Measurements from ENCODE around the gene ZIC2.
A peak's percentile ranks its signal among the peaks of the same experiment; 100 is the strongest.

ZIC2 gene

GRCh38 chr13:99956473-99957349, 24.9 kb upstream of the ZIC2 start:
- intact Hi-C loops (cut with DNase I; ENCODE audit: low total_unique reads): loop anchor here (5.0 to 10.0 kb wide), 2 partner anchors 36 to 718 kb away; partner anchors contain the start of gene TMTC4
- peaks cover 0 to 44% (median 31%) of the 10 kb centered on the region in 4 donors for H3K4me1 ChIP-seq
- no peak for TF ChIP-seq CTCF (IDR thresholded peaks at IDR 0.05)
- no peak overlapping the region for H3K27ac ChIP-seq
- no peaks in the 10 kb centered on the region for H3K36me3 ChIP-seq
- peaks cover 7 to 98% of the 10 kb centered on the region in 2 donors for H3K27me3 ChIP-seq
- no peak for DNase-seq
- H3K4me3 ChIP-seq: peak overlapping the region in 1 of 2 donors; percentile 27
- H3K9me3 ChIP-seq: no peaks in the 10 kb centered on the region

- no peak for DNase-seq
- no peaks in the 10 kb centered on the region for H3K36me3 ChIP-seq
- intact Hi-C loops (cut with DNase I; ENCODE audit: low total_unique reads): loop anchor here (5.0 to 10.0 kb wide), 2 partner anchors 34 to 716 kb away; partner anchors contain the start of gene TMTC4
- H3K9me3 ChIP-seq: no peaks in the 10 kb centered on the region
- H3K4me1 ChIP-seq: peaks cover 0 to 44% (median 31%) of the 10 kb centered on the region in 4 donors
- H3K27me3 ChIP-seq: peaks cover 7 to 98% of the 10 kb centered on the region in 2 donors
- TF ChIP-seq CTCF (IDR thresholded peaks at IDR 0.05): no peak
- no peak overlapping the region for H3K27ac ChIP-seq
- H3K4me3 ChIP-seq: no peak overlapping the region
Measured at GRCh38 chr13:99958406-99959126, 23.0 kb upstream of the ZIC2 start.

- Histone ChIP-seq H3K27me3 (peaks cover 7 to 100% of the 10 kb centered on the region in 2 donors), H3K9me3 (no peaks in the 10 kb centered on the region), H3K4me3 (no peak overlapping the region), H3K4me1 (peaks cover 0 to 44% (median 31%) of the 10 kb centered on the region in 4 donors), H3K27ac (no peak overlapping the region), H3K36me3 (no peaks in the 10 kb centered on the region)
- no peak for TF ChIP-seq CTCF (IDR thresholded peaks at IDR 0.05)
- DNase-seq: no peak
- intact Hi-C loops (cut with DNase I; ENCODE audit: low total_unique reads): loop anchor here (5.0 to 10.0 kb wide), 2 partner anchors 33 to 716 kb away; partner anchors contain the start of gene TMTC4
Measured at GRCh38 chr13:99959127-99959539, 22.5 kb upstream of the ZIC2 start.

- Histone ChIP-seq H3K4me3 (no peak overlapping the region), H3K4me1 (peaks cover 0 to 44% (median 31%) of the 10 kb centered on the region in 4 donors), H3K27me3 (peaks cover 7 to 100% of the 10 kb centered on the region in 2 donors), H3K36me3 (no peaks in the 10 kb centered on the region), H3K27ac (no peak overlapping the region), H3K9me3 (no peaks in the 10 kb centered on the region)
- intact Hi-C loops (cut with DNase I; ENCODE audit: low total_unique reads): loop anchor here (5.0 to 10.0 kb wide), 2 partner anchors 33 to 715 kb away; partner anchors contain the start of gene TMTC4
- no peak for TF ChIP-seq CTCF (IDR thresholded peaks at IDR 0.05)
- no peak for DNase-seq
Measured at GRCh38 chr13:99959540-99960230, 21.9 kb upstream of the ZIC2 start.

GRCh38 chr13:99960663-99961311, 20.8 kb upstream of the ZIC2 start:
- Histone ChIP-seq H3K4me3 (no peak overlapping the region), H3K27ac (no peak overlapping the region), H3K4me1 (peaks cover 0 to 40% (median 30%) of the 10 kb centered on the region in 4 donors), H3K27me3 (peaks cover 7 to 100% of the 10 kb centered on the region in 2 donors), H3K36me3 (no peaks in the 10 kb centered on the region), H3K9me3 (no peaks in the 10 kb centered on the region)
- DNase-seq: no peak
- no peak for TF ChIP-seq CTCF (IDR thresholded peaks at IDR 0.05)
- intact Hi-C loops (cut with DNase I; ENCODE audit: low total_unique reads): no loop called here

All from tibial artery (tissue), 4 donors.